GM21723 (cell line): Measurements from ENCODE around the gene CDR2L.

Experiments used
- ATAC-seq: cut with Tn5 transposase; IDR thresholded peaks from one replicate; pipeline ENCODE4 v1.9.1; 2021; ENCODE audit warnings: mild to moderate bottlenecking, moderate library complexity; ENCODE audit not compliant: unreplicated experiment

CDR2L gene

DNA sequence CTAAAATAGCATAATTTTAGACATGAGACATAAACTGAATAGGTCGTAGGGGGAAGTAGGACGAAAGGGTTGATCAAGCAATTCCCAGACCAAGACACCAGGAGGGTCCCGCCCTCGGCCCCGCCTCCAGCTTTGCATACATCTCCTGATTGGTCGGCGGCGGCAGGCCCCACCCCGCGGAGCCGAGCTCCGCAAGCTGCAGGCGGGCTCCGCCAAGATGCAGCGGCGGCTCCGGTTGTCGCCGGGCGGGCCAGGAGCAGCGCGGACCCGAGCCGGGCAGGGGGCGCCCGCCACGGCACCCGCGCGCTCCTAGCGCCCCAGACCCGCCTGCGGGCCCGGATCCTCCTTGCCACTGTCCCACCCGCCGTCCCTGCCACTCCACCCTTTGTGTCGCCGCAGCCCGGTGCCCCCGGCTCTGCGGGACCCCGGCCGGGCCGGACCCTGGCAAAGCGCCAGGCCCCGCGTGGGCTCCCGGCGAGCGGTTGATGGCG lies at the start of gene CDR2L:
CDR2L (plus strand) TSS at position 215 of the 491 bp plus-strand sequence. CDS start 412 bp downstream, outside the sequence.
- peak; percentile 92 for ATAC-seq

DNA sequence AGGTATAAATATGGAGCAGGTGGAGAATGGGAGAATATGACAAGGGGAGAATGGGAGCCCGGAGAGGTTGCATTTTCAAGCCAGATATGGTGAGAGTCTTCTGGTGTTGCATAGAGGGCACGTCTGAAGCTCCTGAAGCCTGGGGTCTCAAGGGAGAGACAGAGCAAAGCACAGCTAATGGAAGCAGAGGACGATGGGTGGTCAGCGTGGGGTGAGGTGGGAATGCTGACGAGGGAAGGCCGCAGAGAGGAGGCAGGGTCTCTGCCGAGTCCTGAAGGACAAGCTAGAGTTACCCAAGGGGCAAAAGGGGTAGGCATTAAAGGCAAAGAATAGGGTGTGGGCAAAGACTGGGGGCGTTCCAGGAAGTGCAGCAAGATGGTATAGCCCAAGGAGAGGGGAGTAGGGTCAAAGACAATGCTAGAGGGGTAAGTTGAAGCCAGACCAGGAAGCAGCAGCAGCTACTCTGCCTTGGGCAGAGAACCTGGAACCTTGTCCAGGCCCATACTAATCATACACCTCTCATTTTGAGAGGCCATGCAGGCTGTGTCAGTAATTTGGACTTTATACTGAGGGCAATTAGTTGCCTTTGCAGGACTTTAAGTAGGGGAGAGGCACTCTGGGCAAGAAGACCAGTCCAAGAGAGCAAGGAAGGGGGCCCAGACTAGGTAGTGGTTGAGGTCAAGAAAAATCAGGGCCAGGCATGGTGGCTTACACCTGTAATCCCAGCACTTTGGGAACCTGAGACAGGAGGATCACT lies 49.1 kb upstream of the CDR2L start:
- ATAC-seq = no peak

DNA sequence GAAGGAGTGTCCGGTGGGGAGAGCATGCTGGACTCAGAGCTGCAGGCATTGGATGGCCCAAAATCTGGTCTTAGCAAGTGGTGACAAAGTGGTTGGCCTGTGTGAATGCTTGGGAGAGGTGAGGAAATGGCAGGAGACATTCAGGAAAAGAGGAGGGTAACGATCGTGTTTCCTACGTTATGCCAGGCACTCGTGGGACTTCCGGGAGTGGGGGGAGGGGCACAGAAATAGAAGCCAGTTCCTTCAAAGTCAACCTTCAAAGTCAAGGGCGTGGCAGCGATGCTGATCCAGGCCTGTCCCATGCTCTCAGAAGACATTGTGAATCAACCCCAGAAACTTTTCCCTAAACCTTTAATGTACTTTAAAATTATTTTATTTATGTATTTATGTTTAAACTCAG lies 47.9 kb upstream of the CDR2L start:
- no peak for ATAC-seq

DNA sequence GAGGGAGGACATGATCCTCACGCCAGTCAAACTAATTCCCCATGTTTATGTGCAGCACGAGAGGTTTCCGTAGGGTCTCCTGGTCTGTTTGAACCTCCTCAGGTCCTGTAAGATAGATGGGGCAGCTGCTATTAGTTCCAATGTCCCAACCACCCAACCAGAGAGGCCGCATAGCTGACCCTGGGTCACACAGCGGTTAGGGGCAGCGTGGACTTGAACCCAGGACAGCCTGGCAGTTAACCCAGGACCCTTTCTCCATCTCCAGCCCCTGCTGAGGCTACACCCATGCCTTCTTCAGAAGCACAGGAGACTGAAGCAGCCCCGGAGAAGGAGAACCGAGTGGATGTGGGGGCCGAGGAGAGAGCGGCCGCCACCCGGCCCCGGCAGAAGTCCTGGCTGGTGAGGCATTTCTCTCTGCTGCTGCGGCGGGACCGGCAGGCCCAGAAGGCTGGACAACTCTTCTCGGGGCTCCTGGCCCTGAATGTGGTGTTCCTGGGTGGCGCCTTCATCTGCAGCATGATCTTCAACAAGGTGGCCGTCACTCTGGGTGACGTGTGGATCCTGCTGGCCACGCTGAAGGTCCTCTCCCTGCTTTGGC lies 46.2 kb upstream of the CDR2L start:
- no peak for ATAC-seq

GRCh38 chr17:74943808-74944522 lies 43.5 kb upstream of the CDR2L start:
- ATAC-seq = no peak

GRCh38 chr17:74945543-74945942 lies 41.9 kb upstream of the CDR2L start:
- ATAC-seq = peak; percentile 69

DNA sequence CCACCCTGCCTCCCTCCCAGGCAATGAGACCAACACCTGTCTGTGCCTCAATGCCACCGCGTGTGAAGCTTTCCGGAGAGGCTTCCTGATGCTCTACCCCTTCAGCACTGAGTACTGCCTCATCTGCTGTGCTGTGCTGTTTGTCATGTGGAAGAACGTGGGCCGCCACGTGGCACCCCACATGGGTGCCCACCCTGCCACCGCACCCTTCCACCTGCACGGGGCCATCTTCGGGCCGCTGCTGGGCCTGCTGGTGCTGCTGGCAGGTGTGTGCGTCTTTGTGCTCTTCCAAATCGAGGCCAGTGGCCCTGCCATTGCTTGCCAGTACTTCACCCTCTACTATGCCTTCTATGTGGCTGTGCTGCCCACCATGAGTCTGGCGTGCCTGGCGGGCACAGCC lies 40.8 kb upstream of the CDR2L start:
- ATAC-seq = no peak

DNA sequence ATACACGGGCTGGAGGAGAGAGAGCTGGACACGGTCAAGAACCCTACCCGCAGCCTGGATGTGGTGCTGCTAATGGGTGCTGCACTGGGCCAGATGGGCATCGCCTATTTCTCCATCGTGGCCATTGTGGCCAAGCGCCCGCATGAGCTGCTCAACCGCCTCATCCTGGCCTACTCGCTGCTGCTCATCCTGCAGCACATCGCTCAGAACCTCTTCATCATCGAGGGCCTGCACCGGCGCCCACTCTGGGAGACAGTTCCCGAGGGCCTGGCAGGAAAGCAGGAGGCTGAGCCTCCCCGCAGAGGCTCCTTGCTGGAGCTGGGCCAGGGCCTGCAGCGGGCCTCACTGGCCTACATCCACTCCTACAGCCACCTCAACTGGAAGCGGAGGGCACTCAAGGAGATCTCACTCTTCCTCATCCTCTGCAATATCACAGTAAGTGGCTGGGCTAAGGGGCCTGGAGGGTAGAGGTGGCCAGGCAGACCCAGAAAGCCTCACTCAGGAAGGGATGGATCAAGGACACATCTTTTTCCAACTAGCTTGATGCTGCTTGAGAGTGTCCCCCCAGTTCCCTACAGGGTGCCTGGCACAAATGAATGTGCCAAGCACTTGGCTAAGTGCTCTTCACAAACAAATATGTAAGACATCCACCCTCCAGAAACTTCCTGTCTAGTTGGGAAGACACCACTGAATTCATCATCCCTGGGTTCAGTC lies 40.2 kb upstream of the CDR2L start:
- ATAC-seq = no peak

GRCh38 chr17:74949455-74950115 lies 37.8 kb upstream of the CDR2L start:
- ATAC-seq = no peak

- no peak for ATAC-seq
These were observed 37.2 kb upstream of the CDR2L start for GRCh38 chr17:74950207-74950606.

DNA sequence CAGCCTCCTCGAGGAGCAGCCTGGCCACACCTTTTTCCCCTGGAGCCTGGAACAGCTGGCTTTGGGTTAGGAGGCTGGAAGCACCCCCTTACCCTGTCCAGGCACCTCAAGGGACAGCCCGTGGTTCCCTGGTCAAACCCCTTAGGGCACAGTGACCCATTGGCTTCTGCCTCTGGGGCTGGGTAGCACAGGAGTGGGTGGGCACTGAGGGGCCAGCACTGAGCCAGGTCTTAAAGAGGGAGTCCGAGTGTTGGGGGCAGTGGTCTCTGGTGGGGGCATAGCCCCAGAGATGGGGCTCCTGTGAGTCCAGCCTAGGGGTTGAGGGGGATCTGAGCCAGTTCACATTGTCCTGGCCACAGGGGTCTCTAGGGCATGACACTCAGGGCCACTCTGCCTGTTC lies 36.4 kb upstream of the CDR2L start:
- ATAC-seq = no peak

GRCh38 chr17:74951680-74952421 lies 35.6 kb upstream of the CDR2L start:
- ATAC-seq = no peak

DNA sequence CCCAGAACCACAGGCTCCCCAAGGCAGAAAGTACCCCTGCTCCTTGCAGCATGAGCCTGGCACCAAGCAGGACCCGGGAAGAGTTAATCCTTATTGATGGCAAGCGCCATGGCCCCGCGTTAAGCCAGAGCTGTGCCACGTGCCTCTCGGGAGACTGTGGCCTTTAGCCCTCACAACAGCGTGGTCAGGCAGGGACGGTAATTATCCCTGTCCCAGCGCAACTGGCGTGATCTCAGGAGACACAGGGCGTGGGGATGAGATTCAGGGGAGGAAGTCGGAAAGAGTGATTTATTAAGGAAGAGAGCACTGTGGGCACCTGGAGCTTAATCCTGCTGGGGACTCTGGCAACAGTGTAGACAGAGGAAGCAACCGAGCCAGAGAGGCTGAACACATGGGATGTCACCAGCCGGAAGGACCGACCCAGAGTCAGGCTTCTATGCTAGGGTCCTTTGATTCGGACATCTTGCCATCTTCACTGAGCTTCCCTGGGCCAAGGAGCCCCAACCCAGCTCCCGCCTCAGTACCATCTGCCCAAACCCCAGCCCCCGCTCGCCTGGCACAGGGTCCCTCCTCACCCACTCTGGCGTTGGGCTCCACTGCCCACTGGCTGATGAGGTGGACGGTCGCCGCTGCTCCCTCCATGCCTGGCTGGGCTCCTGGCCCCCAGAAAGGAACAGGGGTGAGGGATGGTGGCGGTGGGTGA lies 34.9 kb upstream of the CDR2L start:
- ATAC-seq = no peak

- no peak for ATAC-seq
These were observed 34.2 kb upstream of the CDR2L start for GRCh38 chr17:74953134-74953687.

DNA sequence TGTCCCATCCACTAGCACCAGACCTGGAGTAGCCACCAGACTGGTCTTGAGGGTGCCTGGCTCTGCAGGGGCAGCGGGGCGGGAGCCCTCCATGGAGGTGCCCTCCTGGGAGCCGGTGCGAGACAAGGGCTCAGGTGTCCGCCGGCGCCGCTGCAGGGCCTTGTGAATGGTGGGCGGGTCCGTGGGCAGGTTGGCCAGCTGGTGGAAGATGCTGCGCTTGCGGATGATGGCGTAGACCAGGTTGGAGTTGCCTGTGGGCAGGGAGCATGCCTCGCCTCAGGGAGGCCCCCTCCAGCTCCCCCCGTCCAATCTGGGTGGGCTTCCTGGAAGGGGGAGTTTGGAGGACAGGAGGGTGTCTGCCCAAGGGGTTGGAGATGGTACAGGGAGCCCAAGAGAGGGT lies 33.3 kb upstream of the CDR2L start:
- ATAC-seq = no peak

DNA sequence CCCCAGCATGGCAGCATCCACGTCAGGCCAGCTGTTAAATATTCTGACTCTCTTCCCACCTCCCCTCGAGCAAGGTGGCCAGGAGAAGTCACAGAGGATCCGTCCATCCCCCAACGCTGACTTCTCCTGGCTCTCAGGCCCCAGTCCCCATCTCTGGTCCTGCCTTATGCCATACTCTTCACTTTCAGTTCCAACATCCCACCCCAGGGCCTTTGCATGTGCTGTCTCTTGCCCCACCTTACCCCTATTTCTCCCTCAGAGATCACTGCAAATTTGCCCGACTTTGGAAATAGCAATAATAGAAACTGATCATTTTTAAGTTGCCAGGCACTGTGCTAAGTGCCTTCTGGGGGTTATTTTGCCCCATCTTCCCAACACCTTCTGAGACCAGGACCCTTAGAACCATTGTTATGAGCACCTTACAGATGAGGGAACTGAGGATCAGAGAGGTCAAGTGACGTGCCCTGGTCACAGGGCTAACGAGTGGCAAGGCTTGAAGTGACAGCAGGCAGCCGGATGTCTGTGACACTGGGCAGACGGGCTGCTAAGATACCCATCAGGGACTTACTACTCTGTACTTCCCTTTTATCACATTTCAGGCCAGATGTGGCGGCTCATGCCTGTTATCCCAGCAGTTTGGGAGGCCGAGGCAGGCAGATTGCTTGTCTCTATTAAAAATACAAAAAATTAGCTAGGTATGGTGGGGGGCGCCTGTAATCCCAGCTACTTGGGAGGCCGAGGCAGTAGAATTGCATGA lies 32.6 kb upstream of the CDR2L start:
- no peak for ATAC-seq

GRCh38 chr17:74956093-74956492 lies 31.3 kb upstream of the CDR2L start:
- ATAC-seq = no peak
